ENCODE measurements around the gene CFB. TPM values are rescaled to one million over a fixed set of nuclear protein-coding genes. Genes with fewer than 3 reads are reported as not detected.

Gene CFB
- total RNA-seq, 1 experiment from 2014 or later, result not detected

GRCh38 chr6:31918069-31918720, 27.7 kb upstream of the CFB start:
- ATAC-seq (no peak), DNase-seq (no peak)
- Histone ChIP-seq H2AFZ (ENCODE audit: low read length) (no peak overlapping the region), H3K4me2 (ENCODE audit: low read length) (no peak overlapping the region), H3K79me2 (ENCODE audit: low read length) (no peaks in the 10 kb centered on the region), H3F3A (ENCODE audit: low read length, unreplicated experiment) (no peaks in the 10 kb centered on the region), H3K9me3 (ENCODE audit: low read length) (no peaks in the 10 kb centered on the region), H3K4me3 (ENCODE audit: low read length) (no peak overlapping the region), H4K20me1 (ENCODE audit: low read length) (no peaks in the 10 kb centered on the region), H3K9ac (ENCODE audit: low read length) (no peak overlapping the region), H3K9me2 (replicated peaks; ENCODE audit: low read length) (no peaks in the 10 kb centered on the region), H3K27me3 (ENCODE audit: low read length) (no peaks in the 10 kb centered on the region), H3K36me3 (ENCODE audit: low read depth, low read length) (no peaks in the 10 kb centered on the region), H3K4me1 (ENCODE audit: insufficient read depth, low read length) (no peaks in the 10 kb centered on the region), H3K27ac (ENCODE audit: low read length) (no peak overlapping the region)
- POLR2A ChIA-PET (ENCODE audit: unreplicated experiment), result no interaction called here
- CTCF ChIA-PET, result no interaction called here
- TF ChIP-seq CTCF (conservative IDR thresholded peaks at IDR 0.05; ENCODE audit: low read depth, low read length) (no peak), EZH2 (IDR thresholded peaks at IDR 0.05; ENCODE audit: low read length, unreplicated experiment) (no peak), EZH2phosphoT487 (IDR thresholded peaks at IDR 0.05; ENCODE audit: borderline replicate concordance, low read length) (no peak)
- no TSS peak for BruUV-seq (replicated peaks)
- intact Hi-C loops (cut with micrococcal nuclease), result no loop called here

GRCh38 chr6:31919624-31920303, 26.1 kb upstream of the CFB start:
- Histone ChIP-seq H3K9me3 (ENCODE audit: low read length) (no peaks in the 10 kb centered on the region), H3K27ac (ENCODE audit: low read length) (no peak overlapping the region), H3K4me3 (ENCODE audit: low read length) (no peak overlapping the region), H3F3A (ENCODE audit: low read length, unreplicated experiment) (no peaks in the 10 kb centered on the region), H3K4me2 (ENCODE audit: low read length) (no peak overlapping the region), H2AFZ (ENCODE audit: low read length) (no peak overlapping the region), H3K27me3 (ENCODE audit: low read length) (no peaks in the 10 kb centered on the region), H3K36me3 (ENCODE audit: low read depth, low read length) (no peaks in the 10 kb centered on the region), H4K20me1 (ENCODE audit: low read length) (no peaks in the 10 kb centered on the region), H3K9me2 (replicated peaks; ENCODE audit: low read length) (no peaks in the 10 kb centered on the region), H3K79me2 (ENCODE audit: low read length) (no peaks in the 10 kb centered on the region), H3K4me1 (ENCODE audit: insufficient read depth, low read length) (no peaks in the 10 kb centered on the region), H3K9ac (ENCODE audit: low read length) (no peak overlapping the region)
- POLR2A ChIA-PET (ENCODE audit: unreplicated experiment), result no interaction called here
- intact Hi-C loops (cut with micrococcal nuclease), result no loop called here
- no peak for TF ChIP-seq CTCF (conservative IDR thresholded peaks at IDR 0.05; ENCODE audit: low read depth, low read length)
- no peak for TF ChIP-seq EZH2 (IDR thresholded peaks at IDR 0.05; ENCODE audit: low read length, unreplicated experiment)
- TF ChIP-seq EZH2phosphoT487 (IDR thresholded peaks at IDR 0.05; ENCODE audit: borderline replicate concordance, low read length), result no peak
- DNase-seq, result no peak
- CTCF ChIA-PET, result no interaction called here
- no TSS peak for BruUV-seq (replicated peaks)
- ATAC-seq, result no peak

- H3K4me1 ChIP-seq (ENCODE audit: insufficient read depth, low read length), result no peaks in the 10 kb centered on the region
- no TSS peak for BruUV-seq (replicated peaks)
Measured at GRCh38 chr6:31920811-31921210, 25.1 kb upstream of the CFB start.

More at GRCh38 chr6:31920811-31921210, 25.1 kb upstream of the CFB start:
- no peak overlapping the region for H3K4me2 ChIP-seq (ENCODE audit: low read length)
- ChIA-PET POLR2A (ENCODE audit: unreplicated experiment) (no interaction called here), CTCF (interaction anchor here (0.7 kb wide), 1 partner anchor 194 kb away, joined by 3 read pairs; no protein-coding TSS in a partner anchor)
- no peak for TF ChIP-seq CTCF (conservative IDR thresholded peaks at IDR 0.05; ENCODE audit: low read depth, low read length)
- TF ChIP-seq EZH2 (IDR thresholded peaks at IDR 0.05; ENCODE audit: low read length, unreplicated experiment), result no peak
- no peak for TF ChIP-seq EZH2phosphoT487 (IDR thresholded peaks at IDR 0.05; ENCODE audit: borderline replicate concordance, low read length)
- H3K27ac ChIP-seq (ENCODE audit: low read length), result no peak overlapping the region
- no peaks in the 10 kb centered on the region for H3F3A ChIP-seq (ENCODE audit: low read length, unreplicated experiment)
- H3K9me3 ChIP-seq (ENCODE audit: low read length), result no peaks in the 10 kb centered on the region
- DNase-seq, result no peak
- no peaks in the 10 kb centered on the region for H3K27me3 ChIP-seq (ENCODE audit: low read length)
- intact Hi-C loops (cut with micrococcal nuclease), result no loop called here
- H4K20me1 ChIP-seq (ENCODE audit: low read length), result no peaks in the 10 kb centered on the region
- H3K4me3 ChIP-seq (ENCODE audit: low read length), result no peak overlapping the region
- no peaks in the 10 kb centered on the region for H3K9me2 ChIP-seq (replicated peaks; ENCODE audit: low read length)
- ATAC-seq, result no peak; the same call in none of the 2 replicates
- H3K36me3 ChIP-seq (ENCODE audit: low read depth, low read length), result no peaks in the 10 kb centered on the region
- no peaks in the 10 kb centered on the region for H3K79me2 ChIP-seq (ENCODE audit: low read length)
- no peak overlapping the region for H2AFZ ChIP-seq (ENCODE audit: low read length)
- no peak overlapping the region for H3K9ac ChIP-seq (ENCODE audit: low read length)
